LNCaP clone FGC (cell line): ENCODE results near the gene SLC35A4.

Experiments
- DNase-seq: peaks from one replicate; pipeline ENCODE4 v3.0.0-alpha.2; 2011; ENCODE audit warnings: low read depth
- H3K4me3 ChIP-seq: 2 replicates; pipeline ENCODE4 v1.5.1; 2011; ENCODE audit warnings: mild to moderate bottlenecking, low read depth, low read length, control low read depth
- TF ChIP-seq, protein P1 (sequence below): IDR thresholded peaks from 2 replicates; pipeline ENCODE4 v1.5.1; 2012; ENCODE audit warnings: mild to moderate bottlenecking; ENCODE audit not compliant: control insufficient read depth, insufficient read depth; ENCODE audit errors: extremely low read depth

The SLC35A4 gene

GRCh38 chr5:140551872-140552271 is 12.8 kb upstream of the SLC35A4 start:
- no peak overlapping the region for H3K4me3 ChIP-seq
- TF ChIP-seq, protein P1, sequence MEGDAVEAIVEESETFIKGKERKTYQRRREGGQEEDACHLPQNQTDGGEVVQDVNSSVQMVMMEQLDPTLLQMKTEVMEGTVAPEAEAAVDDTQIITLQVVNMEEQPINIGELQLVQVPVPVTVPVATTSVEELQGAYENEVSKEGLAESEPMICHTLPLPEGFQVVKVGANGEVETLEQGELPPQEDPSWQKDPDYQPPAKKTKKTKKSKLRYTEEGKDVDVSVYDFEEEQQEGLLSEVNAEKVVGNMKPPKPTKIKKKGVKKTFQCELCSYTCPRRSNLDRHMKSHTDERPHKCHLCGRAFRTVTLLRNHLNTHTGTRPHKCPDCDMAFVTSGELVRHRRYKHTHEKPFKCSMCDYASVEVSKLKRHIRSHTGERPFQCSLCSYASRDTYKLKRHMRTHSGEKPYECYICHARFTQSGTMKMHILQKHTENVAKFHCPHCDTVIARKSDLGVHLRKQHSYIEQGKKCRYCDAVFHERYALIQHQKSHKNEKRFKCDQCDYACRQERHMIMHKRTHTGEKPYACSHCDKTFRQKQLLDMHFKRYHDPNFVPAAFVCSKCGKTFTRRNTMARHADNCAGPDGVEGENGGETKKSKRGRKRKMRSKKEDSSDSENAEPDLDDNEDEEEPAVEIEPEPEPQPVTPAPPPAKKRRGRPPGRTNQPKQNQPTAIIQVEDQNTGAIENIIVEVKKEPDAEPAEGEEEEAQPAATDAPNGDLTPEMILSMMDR = no peak
- no peak for DNase-seq

GRCh38 chr5:140553657-140554056 is 11.0 kb upstream of the SLC35A4 start:
- no peak for DNase-seq
- TF ChIP-seq, protein P1 = no peak
- H3K4me3 ChIP-seq = no peak overlapping the region

DNA sequence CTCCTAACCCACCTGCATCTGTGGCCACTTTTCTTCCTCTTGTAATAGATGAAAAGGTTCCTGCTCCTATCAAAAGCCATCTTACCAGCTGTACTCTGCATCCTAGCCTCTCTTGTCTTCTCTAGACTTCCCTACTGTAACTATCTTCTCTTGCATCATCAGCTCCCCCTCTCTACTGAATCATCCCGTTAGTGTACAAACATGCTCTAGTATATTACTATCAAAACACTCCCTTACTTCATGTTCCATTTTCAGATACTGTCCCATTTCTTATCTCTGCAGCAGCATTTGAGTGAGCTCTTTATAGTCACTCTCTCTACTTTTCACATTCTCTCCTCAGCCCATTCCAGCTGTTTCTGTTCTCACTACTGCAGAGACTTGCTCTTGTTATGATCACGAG is 10.2 kb upstream of the SLC35A4 start:
- no peak for DNase-seq
- TF ChIP-seq, protein P1 = no peak
- H3K4me3 ChIP-seq = no peak overlapping the region

GRCh38 chr5:140555747-140556312 is 8.8 kb upstream of the SLC35A4 start:
- H3K4me3 ChIP-seq = peak overlapping the region; percentile 81
- TF ChIP-seq, protein P1 = no peak
- no peak for DNase-seq

GRCh38 chr5:140556438-140556837 is 8.2 kb upstream of the SLC35A4 start:
- peak overlapping the region; percentile 81 for H3K4me3 ChIP-seq
- DNase-seq = no peak
- TF ChIP-seq, protein P1 = no peak

DNA sequence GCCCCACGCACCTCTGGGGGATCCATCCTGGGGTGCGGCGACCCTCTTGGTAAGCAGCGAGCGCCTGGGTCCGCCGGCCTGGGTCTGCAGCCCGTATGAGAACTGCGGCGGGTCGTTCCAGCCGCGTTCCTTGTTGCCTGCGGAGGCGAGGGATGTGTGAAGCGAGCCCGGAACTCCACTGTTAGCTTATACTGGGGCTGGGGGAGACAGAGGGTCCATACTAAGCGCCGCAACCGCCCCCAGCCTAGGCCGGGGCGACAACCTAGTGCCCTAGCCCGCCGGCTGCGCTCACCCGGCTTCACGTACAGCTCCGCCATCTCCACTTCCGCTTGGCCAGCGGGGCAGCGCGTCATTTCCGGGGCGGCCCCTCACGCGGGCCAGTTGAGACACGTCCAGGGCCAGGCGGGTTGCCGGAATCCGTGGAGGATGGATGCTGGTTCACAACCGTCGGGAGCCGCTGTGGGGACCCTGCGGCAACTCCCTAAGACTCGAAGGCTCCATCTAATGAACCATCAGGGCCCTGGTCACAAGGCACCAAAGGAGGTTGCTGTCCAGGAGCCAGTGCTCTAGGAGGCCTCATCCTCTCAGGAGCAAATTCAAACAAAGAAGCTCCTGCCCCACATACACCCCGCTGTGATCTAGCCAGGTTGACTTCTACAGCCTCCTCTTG is 7.4 kb upstream of the SLC35A4 start, which contains the start of gene SRA1:
TSS of gene SRA1 (minus strand) at position 338 of the 670 bp plus-strand sequence. CDS start at position 317, 21 bp downstream.
- TF ChIP-seq, protein P1 = no peak
- DNase-seq = peak; percentile 61
- peak within 1 kb of the TSS; percentile 81 for H3K4me3 ChIP-seq
